ENCODE results near the gene STARD7. TPM values are rescaled to one million over a fixed set of nuclear protein-coding genes. Genes with fewer than 3 reads are reported as not detected.

The STARD7 gene
- total RNA-seq, 1 experiment from 2014 or later, result 105 TPM

GRCh38 chr2:96153291-96153713, 55.3 kb downstream of the STARD7 start:
- no peak for DNase-seq (ENCODE audit: unreplicated experiment)
- ChIA-PET CTCF (no interaction called here), POLR2A (no interaction called here)
- Mint-ChIP-seq H3K9me3 (ENCODE audit: unreplicated experiment) (no peaks in the 10 kb centered on the region), H3K27me3 (ENCODE audit: insufficient read depth, unreplicated experiment) (no peaks in the 10 kb centered on the region), H3K36me3 (ENCODE audit: insufficient read depth, unreplicated experiment) (no peaks in the 10 kb centered on the region), H3K4me1 (ENCODE audit: insufficient read depth, unreplicated experiment) (peaks cover 4% of the 10 kb centered on the region), H3K4me3 (ENCODE audit: unreplicated experiment) (no peak overlapping the region), H3K27ac (ENCODE audit: low read depth, unreplicated experiment) (no peak overlapping the region)
- BruUV-seq (replicated peaks), result no TSS peak
- no peak for TF ChIP-seq CTCF (IDR thresholded peaks at IDR 0.05; ENCODE audit: unreplicated experiment)
- intact Hi-C loops (cut with micrococcal nuclease), result no loop called here

GRCh38 chr2:96152304-96153161, 56.1 kb downstream of the STARD7 start:
- Mint-ChIP-seq H3K9me3 (ENCODE audit: unreplicated experiment) (no peaks in the 10 kb centered on the region), H3K36me3 (ENCODE audit: insufficient read depth, unreplicated experiment) (no peaks in the 10 kb centered on the region), H3K27ac (ENCODE audit: low read depth, unreplicated experiment) (peak overlapping the region; percentile 32), H3K4me3 (ENCODE audit: unreplicated experiment) (no peak overlapping the region), H3K4me1 (ENCODE audit: insufficient read depth, unreplicated experiment) (peaks cover 6% of the 10 kb centered on the region), H3K27me3 (ENCODE audit: insufficient read depth, unreplicated experiment) (no peaks in the 10 kb centered on the region)
- ChIA-PET POLR2A (no interaction called here), CTCF (interaction anchor here (2.8 kb wide), 1 partner anchor 22 kb away, joined by 8 read pairs; no protein-coding TSS in a partner anchor)
- no TSS peak for BruUV-seq (replicated peaks)
- intact Hi-C loops (cut with micrococcal nuclease), result no loop called here
- TF ChIP-seq CTCF (IDR thresholded peaks at IDR 0.05; ENCODE audit: unreplicated experiment), result no peak
- no peak for DNase-seq (ENCODE audit: unreplicated experiment)

GRCh38 chr2:96151595-96152303, 56.9 kb downstream of the STARD7 start:
- POLR2A ChIA-PET, result no interaction called here

More at GRCh38 chr2:96151595-96152303, 56.9 kb downstream of the STARD7 start:
- Mint-ChIP-seq H3K27me3 (ENCODE audit: insufficient read depth, unreplicated experiment) (no peaks in the 10 kb centered on the region), H3K36me3 (ENCODE audit: insufficient read depth, unreplicated experiment) (no peaks in the 10 kb centered on the region), H3K27ac (ENCODE audit: low read depth, unreplicated experiment) (peak overlapping the region; percentile 32), H3K9me3 (ENCODE audit: unreplicated experiment) (no peaks in the 10 kb centered on the region), H3K4me1 (ENCODE audit: insufficient read depth, unreplicated experiment) (peaks cover 12% of the 10 kb centered on the region), H3K4me3 (ENCODE audit: unreplicated experiment) (no peak overlapping the region)
- intact Hi-C loops (cut with micrococcal nuclease), result no loop called here
- no TSS peak for BruUV-seq (replicated peaks)
- no peak for TF ChIP-seq CTCF (IDR thresholded peaks at IDR 0.05; ENCODE audit: unreplicated experiment)
- no peak for DNase-seq (ENCODE audit: unreplicated experiment)
- CTCF ChIA-PET, result interaction anchor here (2.8 kb wide), 1 partner anchor 23 kb away, joined by 8 read pairs; no protein-coding TSS in a partner anchor
